ENCODE measurements around the gene RIN2.

RIN2 gene

DNA sequence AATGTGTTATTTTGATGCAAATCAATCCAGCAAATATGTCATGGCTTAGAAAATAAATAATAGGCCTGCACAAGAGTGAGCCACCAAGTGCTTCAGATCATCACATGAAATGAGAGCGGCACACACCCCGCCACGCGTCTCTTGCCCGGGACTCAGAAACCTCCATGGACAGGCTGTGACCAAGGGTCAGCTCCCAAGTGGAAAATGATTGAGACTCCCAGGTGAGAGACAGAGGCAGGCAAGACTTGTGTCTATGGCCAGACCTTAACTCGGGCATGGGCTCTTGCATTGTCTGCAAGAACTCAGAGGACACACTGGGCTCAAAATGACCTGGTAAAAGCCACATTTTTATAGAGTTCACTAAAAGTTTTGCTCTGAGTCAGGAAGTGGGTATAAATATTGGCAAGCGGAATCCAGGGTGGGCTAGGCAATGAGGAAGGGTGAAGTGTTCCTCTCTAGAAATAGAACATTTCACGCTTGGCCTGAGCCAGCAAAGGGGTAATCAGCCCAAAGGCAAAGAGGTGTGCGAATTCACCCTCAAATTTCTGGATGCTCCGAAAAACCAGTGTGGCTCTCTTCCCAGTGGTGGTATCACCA is 30.7 kb upstream of the RIN2 start:
- TF ChIP-seq, protein P1, sequence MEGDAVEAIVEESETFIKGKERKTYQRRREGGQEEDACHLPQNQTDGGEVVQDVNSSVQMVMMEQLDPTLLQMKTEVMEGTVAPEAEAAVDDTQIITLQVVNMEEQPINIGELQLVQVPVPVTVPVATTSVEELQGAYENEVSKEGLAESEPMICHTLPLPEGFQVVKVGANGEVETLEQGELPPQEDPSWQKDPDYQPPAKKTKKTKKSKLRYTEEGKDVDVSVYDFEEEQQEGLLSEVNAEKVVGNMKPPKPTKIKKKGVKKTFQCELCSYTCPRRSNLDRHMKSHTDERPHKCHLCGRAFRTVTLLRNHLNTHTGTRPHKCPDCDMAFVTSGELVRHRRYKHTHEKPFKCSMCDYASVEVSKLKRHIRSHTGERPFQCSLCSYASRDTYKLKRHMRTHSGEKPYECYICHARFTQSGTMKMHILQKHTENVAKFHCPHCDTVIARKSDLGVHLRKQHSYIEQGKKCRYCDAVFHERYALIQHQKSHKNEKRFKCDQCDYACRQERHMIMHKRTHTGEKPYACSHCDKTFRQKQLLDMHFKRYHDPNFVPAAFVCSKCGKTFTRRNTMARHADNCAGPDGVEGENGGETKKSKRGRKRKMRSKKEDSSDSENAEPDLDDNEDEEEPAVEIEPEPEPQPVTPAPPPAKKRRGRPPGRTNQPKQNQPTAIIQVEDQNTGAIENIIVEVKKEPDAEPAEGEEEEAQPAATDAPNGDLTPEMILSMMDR (IDR thresholded peaks at IDR 0.05) = no peak

DNA sequence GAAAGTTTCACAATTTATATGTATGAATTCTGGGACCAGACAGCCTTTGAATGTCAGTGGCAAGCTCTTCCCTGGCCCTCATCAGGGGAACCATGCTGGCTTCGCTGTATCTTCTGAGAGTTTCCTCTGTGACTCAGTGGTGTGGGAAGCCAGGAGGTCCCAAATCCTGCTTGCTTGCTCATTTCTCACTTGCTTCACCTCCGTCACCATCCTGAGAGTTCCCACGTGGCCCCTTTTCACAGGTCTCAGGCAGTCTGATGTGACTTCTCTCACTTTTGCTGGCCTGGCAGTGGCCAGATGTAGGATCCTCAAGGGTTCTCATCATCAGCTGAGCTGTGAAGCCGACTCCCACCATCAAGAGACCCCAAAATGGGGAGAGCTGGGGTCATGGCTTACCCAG is 28.4 kb upstream of the RIN2 start:
- TF ChIP-seq, protein P1 (IDR thresholded peaks at IDR 0.05) = no peak

GRCh38 chr20:19730706-19731105 is 27.4 kb upstream of the RIN2 start:
- TF ChIP-seq, protein P1 (IDR thresholded peaks at IDR 0.05) = no peak

DNA sequence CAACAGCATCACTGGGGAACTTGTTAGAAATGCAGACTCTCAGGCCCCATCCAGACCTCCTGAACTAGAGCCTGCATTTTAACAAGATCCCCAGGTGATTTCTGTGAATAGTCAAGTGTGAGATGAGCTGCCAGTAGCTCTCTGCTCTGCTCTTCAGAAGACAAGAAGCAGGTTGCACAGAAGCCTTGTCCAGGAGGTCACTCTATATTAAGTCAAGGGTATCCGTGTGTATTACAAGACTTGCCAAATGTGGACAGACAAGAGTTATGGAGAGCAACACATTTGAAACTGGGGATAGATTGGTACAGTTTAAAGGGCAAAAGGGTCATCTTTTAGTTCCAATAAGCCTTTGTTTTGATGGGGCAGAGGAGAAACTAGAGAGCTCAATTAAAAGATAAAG is 23.2 kb upstream of the RIN2 start:
- TF ChIP-seq, protein P1 (IDR thresholded peaks at IDR 0.05) = no peak

- TF ChIP-seq, protein P1 (IDR thresholded peaks at IDR 0.05) = no peak
These were observed 22.6 kb upstream of the RIN2 start for GRCh38 chr20:19735446-19735845.

DNA sequence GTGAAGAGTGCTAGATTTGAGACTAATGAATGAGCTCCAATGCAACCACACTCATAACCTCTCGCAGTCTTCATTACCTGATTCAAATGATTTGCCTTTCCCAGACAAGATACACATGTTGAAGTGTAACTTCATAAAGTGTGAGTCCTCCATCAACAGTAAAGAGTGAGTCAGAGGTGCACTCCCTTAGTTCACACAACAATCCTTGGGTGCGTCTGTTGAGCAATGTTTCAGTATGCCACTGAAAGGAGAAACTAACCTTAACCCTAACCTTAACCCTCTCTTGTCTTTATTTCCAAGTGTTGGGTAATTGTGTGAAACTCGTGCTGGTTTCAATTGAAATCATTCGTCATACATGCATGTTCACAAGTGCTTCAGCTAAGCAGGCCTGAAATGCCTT is 21.0 kb upstream of the RIN2 start:
- TF ChIP-seq, protein P1 (IDR thresholded peaks at IDR 0.05) = no peak

DNA sequence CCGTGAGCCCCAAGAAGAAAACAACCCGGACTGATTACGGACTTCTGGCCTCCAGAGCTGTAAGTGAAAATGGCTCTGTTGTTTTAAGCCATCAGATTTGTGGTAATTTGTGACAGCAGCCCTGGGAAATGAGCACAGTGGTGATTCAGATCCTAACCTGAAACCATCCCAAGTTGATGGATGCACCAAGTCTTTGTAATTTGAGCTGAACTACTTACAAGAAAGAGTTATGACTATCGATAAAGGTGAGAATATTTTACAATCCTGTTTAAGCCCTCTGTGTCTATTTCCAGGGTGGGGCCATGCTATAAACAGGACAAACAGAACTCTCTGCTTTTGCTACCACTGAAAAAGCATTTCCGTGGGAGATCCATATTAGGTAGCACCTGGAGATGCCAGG is 19.1 kb upstream of the RIN2 start:
- TF ChIP-seq, protein P1 (IDR thresholded peaks at IDR 0.05) = no peak

DNA sequence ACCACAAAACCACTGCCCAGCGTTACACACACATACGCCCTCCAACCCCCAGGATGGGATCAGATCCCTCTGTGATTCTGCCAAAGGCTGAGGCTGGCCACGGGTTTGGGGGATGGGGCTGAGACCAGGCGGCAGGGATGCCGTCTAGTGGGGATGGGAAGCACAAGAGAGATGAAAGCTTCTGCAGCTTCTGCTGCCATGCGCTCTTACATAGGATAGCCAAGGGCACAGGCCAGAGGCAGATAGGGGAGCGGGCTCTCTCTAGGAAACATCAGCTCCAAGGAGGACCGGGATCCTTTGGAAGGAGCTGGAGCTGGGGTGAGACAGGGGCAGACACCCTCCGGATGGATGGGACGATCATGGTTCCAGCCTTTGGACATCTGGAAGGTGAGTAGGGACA is 18.7 kb upstream of the RIN2 start:
- TF ChIP-seq, protein P1 (IDR thresholded peaks at IDR 0.05) = no peak
